Mesendoderm (in vitro differentiated cells): ENCODE data around the gene CRISP1. TPM values are rescaled to one million over a fixed set of nuclear protein-coding genes. Genes with fewer than 3 reads are reported as not detected.
A peak's percentile ranks its signal among the peaks of the same experiment; 100 is the strongest.

Experiments used
- DNase-seq: peaks from one replicate; pipeline ENCODE4 v3.0.0; 2013
- H2AK5ac ChIP-seq: 2 replicates; pipeline ENCODE4 v1.6.1; 2013; ENCODE audit warnings: low read length, inconsistent platforms
- H2BK120ac ChIP-seq: 2 replicates; pipeline ENCODE4 v1.6.1; 2013; ENCODE audit warnings: low read depth, mild to moderate bottlenecking, low read length, moderate library complexity, mixed read lengths
- H2BK15ac ChIP-seq: replicated peaks from 2 replicates; pipeline ENCODE4 v1.6.1; 2013; ENCODE audit warnings: low read depth, mild to moderate bottlenecking, moderate library complexity
- H2BK5ac ChIP-seq: 2 replicates; pipeline ENCODE4 v1.6.1; 2013; ENCODE audit warnings: low read length, inconsistent platforms
- H3K18ac ChIP-seq: 2 replicates; pipeline ENCODE4 v1.6.1; 2013; ENCODE audit warnings: mild to moderate bottlenecking, low read length, mixed read lengths
- H3K23ac ChIP-seq: one replicate; pipeline ENCODE4 v1.6.1; 2013; ENCODE audit warnings: low read length
- H3K27ac ChIP-seq: 2 replicates; pipeline ENCODE4 v1.5.1; 2013; ENCODE audit warnings: low read depth, mild to moderate bottlenecking, inconsistent platforms, low read length, moderate library complexity
- H3K27me3 ChIP-seq: 2 replicates; pipeline ENCODE4 v1.6.1; 2013; ENCODE audit warnings: low read length, control low read depth, mild to moderate bottlenecking, inconsistent platforms; ENCODE audit not compliant: insufficient read depth, poor library complexity
- H3K36me3 ChIP-seq: 2 replicates; pipeline ENCODE4 v1.6.1; 2013; ENCODE audit warnings: low read length, inconsistent platforms; ENCODE audit not compliant: control insufficient read depth, insufficient read depth
- H3K4ac ChIP-seq: one replicate; pipeline ENCODE4 v1.6.1; 2013; ENCODE audit warnings: low read depth, mild to moderate bottlenecking, low read length, moderate library complexity
- H3K4me1 ChIP-seq: 2 replicates; pipeline ENCODE4 v1.6.1; 2013; ENCODE audit warnings: low read depth, low read length, inconsistent platforms; ENCODE audit not compliant: control insufficient read depth
- H3K4me2 ChIP-seq: 2 replicates; pipeline ENCODE4 v1.6.1; 2013; ENCODE audit warnings: low read length
- H3K4me3 ChIP-seq: 2 replicates; pipeline ENCODE4 v1.5.1; 2013; ENCODE audit warnings: mild to moderate bottlenecking, low read length
- H3K56ac ChIP-seq: one replicate; pipeline ENCODE4 v1.6.1; 2013; ENCODE audit warnings: low read length
- H3K79me1 ChIP-seq: 2 replicates; pipeline ENCODE4 v1.6.1; 2013; ENCODE audit warnings: low read length, inconsistent platforms
- H3K79me2 ChIP-seq: 2 replicates; pipeline ENCODE4 v1.6.1; 2013; ENCODE audit warnings: mild to moderate bottlenecking, low read length; ENCODE audit not compliant: control insufficient read depth, insufficient read depth
- H3K9ac ChIP-seq: 2 replicates; pipeline ENCODE4 v1.6.1; 2013; ENCODE audit warnings: low read length, inconsistent platforms
- H4K5ac ChIP-seq: one replicate; pipeline ENCODE4 v1.6.1; 2013; ENCODE audit warnings: low read length
- H4K8ac ChIP-seq: one replicate; pipeline ENCODE4 v1.6.1; 2013; ENCODE audit warnings: low read depth, mild to moderate bottlenecking, control low read depth, low read length, moderate library complexity
- WGBS: extraction: QIAGEN DNeasy Blood & Tissue Kit; methylation state at CpG from one replicate; pipeline ENCODE4 v1.1.7; 2013; ENCODE audit warnings: low lambda C conversion rate, missing lambda C conversion rate; ENCODE audit not compliant: insufficient coverage; ENCODE audit errors: extremely low coverage; 5-methylcytosine and 5-hydroxymethylcytosine counted together
- polyA plus RNA-seq, 2 experiments: library from polyadenylated mRNA; stranded (reverse); fragments of 200-250 nt; gene quantifications; one replicate each; pipeline ENCODE4 v1.2.3, GENCODE V29; 2013

The CRISP1 gene, protein sequence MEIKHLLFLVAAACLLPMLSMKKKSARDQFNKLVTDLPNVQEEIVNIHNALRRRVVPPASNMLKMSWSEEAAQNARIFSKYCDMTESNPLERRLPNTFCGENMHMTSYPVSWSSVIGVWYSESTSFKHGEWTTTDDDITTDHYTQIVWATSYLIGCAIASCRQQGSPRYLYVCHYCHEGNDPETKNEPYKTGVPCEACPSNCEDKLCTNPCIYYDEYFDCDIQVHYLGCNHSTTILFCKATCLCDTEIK
- polyA plus RNA-seq (2013, experiment 1 of 2): not detected
- not detected for polyA plus RNA-seq (2013, experiment 2 of 2)

DNA sequence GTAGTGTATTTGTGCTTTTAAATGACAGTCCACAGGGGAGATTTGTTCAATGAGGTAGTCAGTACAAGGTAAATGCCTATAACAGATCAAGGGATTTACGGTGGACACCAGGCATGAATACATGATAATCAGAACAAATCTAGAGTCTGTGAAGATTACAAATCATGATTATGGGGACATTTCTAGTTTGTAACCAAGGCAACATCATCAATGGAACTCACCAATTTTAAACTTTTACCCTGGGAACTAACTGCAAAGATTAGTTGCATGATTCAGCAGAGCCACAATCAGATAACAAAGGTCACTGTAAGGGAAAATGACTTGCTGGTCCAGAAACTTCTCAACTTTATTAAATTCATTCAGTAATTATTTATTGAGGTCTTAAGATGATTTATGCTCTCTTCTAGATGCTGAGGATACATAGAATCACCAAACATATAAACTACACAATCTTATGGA lies at the start of gene CRISP1:
Gene CRISP1, minus strand, starts transcription at position 51 of the 459 bp plus-strand sequence. CDS start 9,135 bp downstream, outside the sequence.
- Histone ChIP-seq H3K27ac (no peak within 1 kb of the TSS), H3K27me3 (no peaks in the 10 kb centered on the region), H3K79me2 (no peaks in the 10 kb centered on the region), H3K4me1 (no peaks in the 10 kb centered on the region), H2BK5ac (no peak within 1 kb of the TSS), H3K4me3 (no peak within 1 kb of the TSS), H3K4ac (no peak within 1 kb of the TSS), H3K36me3 (no peaks in the 10 kb centered on the region), H3K23ac (no peak within 1 kb of the TSS), H2BK120ac (no peak within 1 kb of the TSS), H2BK15ac (no peak within 1 kb of the TSS), H4K5ac (no peak within 1 kb of the TSS), H3K18ac (no peak within 1 kb of the TSS), H2AK5ac (no peak within 1 kb of the TSS), H4K8ac (no peak within 1 kb of the TSS), H3K79me1 (no peaks in the 10 kb centered on the region), H3K56ac (no peak within 1 kb of the TSS), H3K4me2 (no peak within 1 kb of the TSS), H3K9ac (no peak within 1 kb of the TSS)
- peak; percentile 56 for DNase-seq
- WGBS: no CpG with 5 or more reads among the region's 1 CpG

DNA sequence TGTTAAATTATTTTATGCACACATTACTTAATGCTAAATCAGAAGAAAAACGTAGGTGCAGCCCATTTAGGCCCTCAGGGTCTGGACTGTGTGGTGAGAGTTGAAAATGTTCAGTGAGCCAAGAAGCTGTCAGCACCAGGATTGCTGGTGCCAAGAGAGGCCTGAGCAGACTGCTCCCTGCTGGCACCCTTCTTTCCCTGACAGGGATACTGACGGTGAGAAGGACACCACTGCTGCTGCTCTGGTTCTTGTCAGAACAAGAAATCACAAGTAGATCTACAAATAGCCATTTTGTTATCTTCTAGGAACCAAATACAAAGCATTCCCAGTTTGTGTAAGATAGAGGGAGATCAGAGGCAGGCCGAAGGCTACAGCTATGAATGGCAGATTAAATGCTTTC lies 48.7 kb upstream of the CRISP1 start:
- peaks cover 2% of the 10 kb centered on the region for H3K4me1 ChIP-seq
- no CpG with 5 or more reads among the region's 3 CpGs for WGBS
- peak; percentile 81 for DNase-seq

DNA sequence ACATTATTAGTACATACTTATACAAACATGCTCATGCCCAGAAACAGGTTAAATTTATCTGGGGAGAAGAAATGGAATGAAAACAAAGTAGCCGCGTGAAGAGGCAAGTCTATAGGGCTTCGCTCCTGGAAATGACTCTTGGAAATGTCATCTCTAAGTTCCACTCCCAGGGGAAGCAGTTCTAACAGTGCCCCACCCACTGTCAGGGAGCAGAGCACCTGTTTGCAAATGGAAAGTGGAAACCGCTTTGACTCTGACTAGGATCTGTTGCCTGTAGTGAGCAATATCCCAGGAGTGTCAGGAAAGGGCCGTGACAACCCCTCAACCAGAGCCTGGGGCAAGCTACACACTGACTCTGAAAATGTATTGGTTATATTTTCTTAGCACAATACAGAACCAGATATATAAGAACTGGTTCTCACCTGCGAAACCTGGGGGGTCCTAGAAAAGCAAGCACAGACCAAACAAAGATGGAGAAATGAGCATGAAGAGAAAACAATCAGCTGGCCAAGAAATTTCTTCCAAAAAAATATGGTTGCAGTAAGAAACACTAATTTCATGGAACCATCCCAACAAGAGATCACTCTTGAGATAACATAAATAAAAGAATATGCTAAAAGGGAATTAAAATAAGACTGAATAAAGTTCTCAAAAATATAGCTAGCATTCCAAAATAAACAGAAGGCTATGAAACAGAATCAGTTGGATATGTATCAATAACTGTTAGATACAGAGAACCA lies 47.5 kb upstream of the CRISP1 start:
- no peak overlapping the region for H2BK5ac ChIP-seq

More for the DNA sequence above, 48.7 kb upstream of the CRISP1 start:
- H3K18ac ChIP-seq: no peak overlapping the region
- no peaks in the 10 kb centered on the region for H3K79me2 ChIP-seq
- H3K56ac ChIP-seq: no peak overlapping the region
- no peak overlapping the region for H3K4me2 ChIP-seq
- H2BK120ac ChIP-seq: no peak overlapping the region
- no peaks in the 10 kb centered on the region for H3K27me3 ChIP-seq
- no peak overlapping the region for H2BK15ac ChIP-seq
- H3K9ac ChIP-seq: no peak overlapping the region
- H2AK5ac ChIP-seq: no peak overlapping the region
- H3K79me1 ChIP-seq: no peaks in the 10 kb centered on the region
- no peaks in the 10 kb centered on the region for H3K36me3 ChIP-seq
- H4K8ac ChIP-seq: no peak overlapping the region
- no peak overlapping the region for H3K23ac ChIP-seq
- H3K4me3 ChIP-seq: no peak overlapping the region
- H3K4ac ChIP-seq: no peak overlapping the region
- no peak overlapping the region for H3K27ac ChIP-seq
- no peak overlapping the region for H4K5ac ChIP-seq
- no peak overlapping the region for H2BK5ac ChIP-seq

DNA sequence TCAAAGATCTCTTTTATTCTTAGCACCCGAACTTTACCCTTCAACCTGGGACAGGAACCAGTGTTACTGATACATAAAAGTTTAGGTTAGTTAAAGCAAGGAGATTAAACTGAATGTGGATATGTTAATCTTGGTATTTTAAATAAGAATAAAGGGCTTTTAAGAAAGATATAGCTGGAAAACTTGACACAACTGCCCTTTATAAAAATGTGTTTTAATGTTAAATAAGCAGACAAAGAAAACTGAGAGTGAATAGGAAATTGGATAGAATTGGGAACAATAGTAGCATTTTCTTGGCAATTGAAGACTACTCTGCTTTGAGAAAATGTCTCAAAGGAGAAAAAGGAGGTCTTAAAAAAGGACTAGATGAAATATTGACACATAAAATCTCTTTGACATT lies 45.9 kb upstream of the CRISP1 start:
- H3K4ac ChIP-seq: no peak overlapping the region
- H3K18ac ChIP-seq: no peak overlapping the region
- no peak overlapping the region for H3K9ac ChIP-seq
- no peaks in the 10 kb centered on the region for H3K27me3 ChIP-seq
- no peak overlapping the region for H3K23ac ChIP-seq
- no peaks in the 10 kb centered on the region for H3K79me1 ChIP-seq
- H3K79me2 ChIP-seq: no peaks in the 10 kb centered on the region
- no peak overlapping the region for H2BK15ac ChIP-seq
- H3K4me1 ChIP-seq: no peaks in the 10 kb centered on the region
- H2BK120ac ChIP-seq: no peak overlapping the region
- no peak overlapping the region for H2AK5ac ChIP-seq
- WGBS: no CpG with 5 or more reads among the region's 1 CpG
- no peak overlapping the region for H4K5ac ChIP-seq
- no peak overlapping the region for H3K27ac ChIP-seq
- H2BK5ac ChIP-seq: no peak overlapping the region
- no peaks in the 10 kb centered on the region for H3K36me3 ChIP-seq
- H4K8ac ChIP-seq: no peak overlapping the region
- H3K56ac ChIP-seq: no peak overlapping the region
- no peak overlapping the region for H3K4me3 ChIP-seq
- H3K4me2 ChIP-seq: no peak overlapping the region
- DNase-seq: no peak

More for the DNA sequence above, 47.5 kb upstream of the CRISP1 start:
- Histone ChIP-seq H4K8ac (no peak overlapping the region), H3K79me2 (no peaks in the 10 kb centered on the region), H2AK5ac (no peak overlapping the region), H3K27ac (no peak overlapping the region), H3K56ac (no peak overlapping the region), H3K4me2 (no peak overlapping the region), H3K79me1 (no peaks in the 10 kb centered on the region), H3K4ac (no peak overlapping the region), H3K27me3 (no peaks in the 10 kb centered on the region), H2BK15ac (no peak overlapping the region), H3K4me1 (no peaks in the 10 kb centered on the region), H3K23ac (no peak overlapping the region), H3K36me3 (no peaks in the 10 kb centered on the region), H3K18ac (no peak overlapping the region), H2BK120ac (no peak overlapping the region), H3K9ac (no peak overlapping the region), H4K5ac (no peak overlapping the region), H3K4me3 (no peak overlapping the region)
- peak; percentile 5 for DNase-seq
- WGBS: no CpG with 5 or more reads among the region's 6 CpGs

DNA sequence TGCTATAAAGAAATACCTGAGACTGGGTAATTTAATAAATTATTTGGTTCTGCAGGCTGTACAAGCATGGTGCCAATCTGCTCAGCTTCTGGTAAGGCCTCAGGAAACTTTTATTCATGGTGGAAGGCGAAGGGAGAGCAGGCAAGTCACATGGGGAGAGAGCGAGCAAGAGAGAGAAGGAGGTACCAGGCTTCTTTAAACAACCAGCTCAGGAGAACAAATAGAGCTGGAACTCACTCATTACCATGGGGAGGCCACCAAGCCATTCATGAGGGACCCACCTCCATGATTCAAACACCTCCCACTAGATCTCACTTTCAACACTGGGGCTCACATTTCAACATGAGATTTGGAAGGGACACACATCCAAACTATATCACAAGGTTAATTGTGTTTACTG lies 44.9 kb upstream of the CRISP1 start:
- peak; percentile 8 for DNase-seq
- Histone ChIP-seq H2BK15ac (no peak overlapping the region), H3K4me3 (no peak overlapping the region), H3K18ac (no peak overlapping the region), H3K23ac (no peak overlapping the region), H3K79me2 (no peaks in the 10 kb centered on the region), H4K8ac (no peak overlapping the region), H3K56ac (no peak overlapping the region), H3K4ac (no peak overlapping the region), H2AK5ac (no peak overlapping the region), H3K27me3 (no peaks in the 10 kb centered on the region), H2BK120ac (no peak overlapping the region), H4K5ac (no peak overlapping the region), H2BK5ac (no peak overlapping the region), H3K79me1 (no peaks in the 10 kb centered on the region), H3K9ac (no peak overlapping the region), H3K4me2 (no peak overlapping the region), H3K27ac (no peak overlapping the region), H3K36me3 (no peaks in the 10 kb centered on the region), H3K4me1 (no peaks in the 10 kb centered on the region)
- no CpG with 5 or more reads among the region's 2 CpGs for WGBS
